Fibroblast of pulmonary artery (primary cell): ENCODE results near the gene PAFAH2.

Experiments used
- DNase-seq: peaks from one replicate; pipeline ENCODE4 v3.0.0-alpha.2; 2010; ENCODE audit warnings: low read depth
- H3K4me3 ChIP-seq: replicated peaks from 2 replicates; pipeline ENCODE4 v1.5.1; 2011; ENCODE audit warnings: low read depth, mild to moderate bottlenecking, control low read depth, low read length, moderate library complexity
- CTCF ChIP-seq: IDR thresholded peaks from 2 replicates; pipeline ENCODE4 v1.5.1; 2011; ENCODE audit warnings: mild to moderate bottlenecking, control low read depth, low read length, inconsistent platforms; ENCODE audit errors: missing control alignments

PAFAH2 gene

GRCh38 chr1:26012864-26013263, 15.0 kb upstream of the PAFAH2 start:
- no peak for DNase-seq
- H3K4me3 ChIP-seq, result no peak overlapping the region
- TF ChIP-seq CTCF, result no peak

- no peak for TF ChIP-seq CTCF
- H3K4me3 ChIP-seq, result no peak overlapping the region
- DNase-seq, result no peak
Measured at GRCh38 chr1:26010825-26011224, 13.0 kb upstream of the PAFAH2 start.

GRCh38 chr1:26009796-26010447, 12.1 kb upstream of the PAFAH2 start:
- H3K4me3 ChIP-seq, result no peak overlapping the region
- peak; percentile 4 for TF ChIP-seq CTCF
- DNase-seq, result no peak

GRCh38 chr1:26006710-26007109, 8.8 kb upstream of the PAFAH2 start:
- no peak for TF ChIP-seq CTCF
- DNase-seq, result no peak
- no peak overlapping the region for H3K4me3 ChIP-seq

- DNase-seq, result no peak
- no peak overlapping the region for H3K4me3 ChIP-seq
- TF ChIP-seq CTCF, result no peak
Measured at GRCh38 chr1:26005434-26006105, 7.7 kb upstream of the PAFAH2 start.

GRCh38 chr1:26003756-26004155, 5.9 kb upstream of the PAFAH2 start:
- no peak for DNase-seq
- no peak for TF ChIP-seq CTCF
- H3K4me3 ChIP-seq, result no peak overlapping the region

DNA sequence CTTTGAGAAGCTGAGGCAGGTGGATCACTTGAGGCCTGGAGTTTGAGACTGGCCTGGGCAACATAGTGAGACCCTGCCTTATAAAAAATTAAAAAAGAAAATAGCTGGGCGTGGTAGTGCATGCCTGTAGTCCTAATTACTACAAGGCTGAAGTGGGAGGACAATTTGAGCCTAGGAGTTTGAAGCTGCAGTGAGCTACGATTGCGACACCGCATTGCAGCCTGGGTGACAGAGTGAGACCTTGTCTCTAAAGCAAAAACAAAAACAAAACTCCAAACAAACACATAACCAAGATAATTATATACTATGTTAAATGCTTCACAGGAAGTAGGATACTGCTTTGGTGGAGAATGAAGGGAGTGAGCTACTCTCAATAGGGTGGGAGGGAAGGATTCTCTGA, 5.4 kb upstream of the PAFAH2 start:
- no peak for DNase-seq
- H3K4me3 ChIP-seq, result no peak overlapping the region

More for the DNA sequence above, 5.4 kb upstream of the PAFAH2 start:
- no peak for TF ChIP-seq CTCF
